AG04450 (cell line): Measurements from ENCODE around the gene SYK. TPM values are rescaled to one million over a fixed set of nuclear protein-coding genes. Genes with fewer than 3 reads are reported as not detected.

Experiments used
- CTCF ChIA-PET: fragments of 300-600, 350-600 bp; formaldehyde crosslinking; extraction: SDS; loops from one replicate; lab custom pipeline; 2022; ENCODE audit warnings: antibody characterized with exemption, inconsistent platforms; lab: Charles Lee
- POLR2A ChIA-PET: fragments of 350-600 bp; formaldehyde crosslinking; extraction: SDS; loops from one replicate; lab custom pipeline; 2021; ENCODE audit warnings: antibody characterized with exemption, inconsistent platforms; lab: Yijun Ruan, JAX
- DNase-seq: peaks from one replicate; pipeline ENCODE4 v3.0.0-alpha.2; 2011; ENCODE audit warnings: low read depth, low spot score
- H3K27ac ChIP-seq: one replicate; pipeline ENCODE4 v1.5.1; 2012; ENCODE audit warnings: low read depth, low read length, control low read depth
- H3K27me3 ChIP-seq: one replicate; pipeline ENCODE4 v1.6.0; 2012; ENCODE audit warnings: low read length; ENCODE audit not compliant: control insufficient read depth, insufficient read depth
- H3K4me3 ChIP-seq: 2 replicates; pipeline ENCODE4 v1.5.1; 2011; ENCODE audit warnings: mild to moderate bottlenecking, low read depth, low read length, control low read depth
- H3K9me3 ChIP-seq: 2 replicates; pipeline ENCODE4 v1.5.1; 2012; ENCODE audit warnings: low read length; ENCODE audit not compliant: control insufficient read depth, insufficient read depth
- polyA plus RNA-seq: library from polyadenylated mRNA; depleted of rRNA; stranded (reverse); fragments of >200 nt; gene quantifications from 2 replicates; pipeline ENCODE4 v1.2.3, GENCODE V29; 2011
- TF ChIP-seq, protein P1 (sequence below): IDR thresholded peaks from 2 replicates; pipeline ENCODE4 v1.5.1; 2011; ENCODE audit warnings: low read depth, low read length, control low read depth, inconsistent platforms

Gene SYK
- polyA plus RNA-seq, 1 experiment, result not detected

DNA sequence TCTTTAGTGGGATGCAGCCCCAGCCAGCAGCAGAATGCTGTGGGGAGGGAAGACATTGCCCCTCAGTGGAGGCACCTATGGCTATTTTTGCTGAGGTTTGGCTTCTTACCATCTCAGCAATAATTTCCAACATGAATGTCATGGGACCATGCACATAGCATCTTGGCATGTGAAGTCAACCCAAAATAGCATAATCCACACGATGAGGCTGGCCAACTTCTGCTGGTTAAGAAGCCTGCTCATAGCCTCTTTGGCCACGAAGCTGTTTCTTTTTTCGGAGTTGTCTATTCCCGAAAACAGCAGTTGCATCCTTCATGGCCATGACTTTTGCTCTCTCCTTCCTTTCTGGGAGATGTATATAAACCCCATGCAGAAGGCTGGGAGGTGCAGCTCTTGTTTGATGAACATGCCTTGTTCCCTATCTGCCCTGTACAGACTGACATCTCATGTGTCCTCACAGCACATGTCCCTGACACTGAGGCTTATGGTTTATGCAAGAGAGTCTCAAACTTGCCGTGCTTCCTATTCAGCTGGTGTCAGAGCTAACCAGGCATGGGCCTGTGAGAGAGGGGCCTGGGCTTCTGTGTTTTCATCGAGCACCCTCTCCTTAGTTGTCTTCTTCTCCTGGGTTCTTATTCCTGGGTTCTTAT, 45.3 kb downstream of the SYK start:
- peaks cover 5% of the 10 kb centered on the region for H3K27me3 ChIP-seq
- H3K9me3 ChIP-seq, result peaks cover 10% of the 10 kb centered on the region; the same call in 1 of the 2 replicates
- TF ChIP-seq, protein P1, sequence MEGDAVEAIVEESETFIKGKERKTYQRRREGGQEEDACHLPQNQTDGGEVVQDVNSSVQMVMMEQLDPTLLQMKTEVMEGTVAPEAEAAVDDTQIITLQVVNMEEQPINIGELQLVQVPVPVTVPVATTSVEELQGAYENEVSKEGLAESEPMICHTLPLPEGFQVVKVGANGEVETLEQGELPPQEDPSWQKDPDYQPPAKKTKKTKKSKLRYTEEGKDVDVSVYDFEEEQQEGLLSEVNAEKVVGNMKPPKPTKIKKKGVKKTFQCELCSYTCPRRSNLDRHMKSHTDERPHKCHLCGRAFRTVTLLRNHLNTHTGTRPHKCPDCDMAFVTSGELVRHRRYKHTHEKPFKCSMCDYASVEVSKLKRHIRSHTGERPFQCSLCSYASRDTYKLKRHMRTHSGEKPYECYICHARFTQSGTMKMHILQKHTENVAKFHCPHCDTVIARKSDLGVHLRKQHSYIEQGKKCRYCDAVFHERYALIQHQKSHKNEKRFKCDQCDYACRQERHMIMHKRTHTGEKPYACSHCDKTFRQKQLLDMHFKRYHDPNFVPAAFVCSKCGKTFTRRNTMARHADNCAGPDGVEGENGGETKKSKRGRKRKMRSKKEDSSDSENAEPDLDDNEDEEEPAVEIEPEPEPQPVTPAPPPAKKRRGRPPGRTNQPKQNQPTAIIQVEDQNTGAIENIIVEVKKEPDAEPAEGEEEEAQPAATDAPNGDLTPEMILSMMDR, result no peak
- no peak for DNase-seq
- H3K27ac ChIP-seq, result no peak overlapping the region
- ChIA-PET CTCF (interaction anchor here (0.7 kb wide), 1 partner anchor 1164 kb away, joined by 5 read pairs; no protein-coding TSS in a partner anchor), POLR2A (interaction anchor here (0.7 kb wide), 1 partner anchor 35 kb away, joined by 9 read pairs; no protein-coding TSS in a partner anchor)
- H3K4me3 ChIP-seq, result no peak overlapping the region

DNA sequence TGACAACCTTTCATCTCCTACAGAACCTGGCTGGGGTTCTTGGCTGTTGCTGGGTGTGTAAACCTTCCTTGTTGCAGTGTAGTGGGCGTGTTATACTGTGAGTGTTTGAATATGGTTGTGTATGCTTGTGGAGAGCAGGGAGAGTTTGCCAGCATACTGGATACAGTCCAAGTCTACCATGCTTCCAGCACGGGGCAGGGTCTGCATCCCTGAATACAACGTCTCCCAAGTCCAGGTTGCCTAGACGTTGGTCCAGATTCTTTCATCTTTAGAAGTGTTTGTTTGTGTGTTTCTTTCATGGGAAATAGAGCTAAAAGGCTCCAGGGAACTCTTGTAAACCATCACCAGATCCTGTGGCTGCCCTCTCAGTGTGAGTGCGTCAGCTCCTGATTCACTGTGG, 46.4 kb downstream of the SYK start:
- Histone ChIP-seq H3K4me3 (no peak overlapping the region), H3K9me3 (peaks cover 3% of the 10 kb centered on the region; the same call in 1 of the 2 replicates), H3K27me3 (peaks cover 5% of the 10 kb centered on the region), H3K27ac (no peak overlapping the region)
- no peak for DNase-seq
- ChIA-PET CTCF (no interaction called here), POLR2A (no interaction called here)
- TF ChIP-seq, protein P1, result no peak

DNA sequence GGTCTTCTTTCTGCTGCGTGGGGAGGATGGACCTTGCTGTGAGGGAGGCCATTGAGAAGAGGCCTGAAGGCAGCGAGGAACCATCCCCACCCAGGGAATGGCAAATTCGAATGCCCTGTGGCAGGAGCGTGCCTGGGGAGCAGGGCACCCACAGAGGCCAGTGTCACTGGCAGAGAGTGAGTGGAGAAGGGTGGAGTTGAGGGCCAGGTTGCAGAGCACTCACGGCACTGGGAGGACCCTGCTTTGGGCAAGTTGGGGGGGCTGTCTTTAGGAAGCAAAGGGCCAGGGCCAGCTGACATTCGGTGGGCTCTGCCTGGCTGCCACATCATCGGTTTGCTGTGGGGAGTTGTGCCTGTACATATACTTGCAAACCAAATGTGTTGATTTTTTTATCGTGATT, 47.2 kb downstream of the SYK start:
- H3K27me3 ChIP-seq, result peaks cover 5% of the 10 kb centered on the region
- no peak for DNase-seq
- no peak overlapping the region for H3K27ac ChIP-seq
- TF ChIP-seq, protein P1, result no peak
- ChIA-PET POLR2A (no interaction called here), CTCF (no interaction called here)
- H3K4me3 ChIP-seq, result no peak overlapping the region
- H3K9me3 ChIP-seq, result no peaks in the 10 kb centered on the region; the same call in 1 of the 2 replicates

DNA sequence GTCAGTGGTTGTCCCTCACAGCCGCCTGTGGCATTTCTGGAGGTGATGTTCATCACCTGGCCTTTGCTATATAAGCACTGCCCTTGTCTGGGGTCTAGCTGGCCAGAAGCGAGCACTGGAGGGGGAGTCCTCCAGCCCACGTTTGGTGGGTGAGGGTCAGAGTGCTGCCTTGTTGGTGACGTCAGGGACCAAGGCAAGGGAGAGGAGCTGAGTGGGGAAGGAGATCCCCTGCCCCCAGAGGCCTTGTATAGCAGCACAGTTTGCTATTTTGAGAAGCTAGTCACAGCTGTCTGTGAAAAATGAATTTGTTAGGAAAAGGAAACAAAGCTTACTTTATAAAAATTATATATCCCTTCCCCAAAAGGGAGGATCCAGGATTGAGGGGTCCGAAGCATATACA, 49.8 kb downstream of the SYK start:
- Histone ChIP-seq H3K4me3 (no peak overlapping the region), H3K27ac (no peak overlapping the region), H3K27me3 (peaks cover 5% of the 10 kb centered on the region), H3K9me3 (no peaks in the 10 kb centered on the region)
- TF ChIP-seq, protein P1, result no peak
- no peak for DNase-seq
- POLR2A ChIA-PET, result no interaction called here
- CTCF ChIA-PET, result interaction anchor here (1.6 kb wide), 1 partner anchor 19 kb away, joined by 4 read pairs; no protein-coding TSS in a partner anchor

DNA sequence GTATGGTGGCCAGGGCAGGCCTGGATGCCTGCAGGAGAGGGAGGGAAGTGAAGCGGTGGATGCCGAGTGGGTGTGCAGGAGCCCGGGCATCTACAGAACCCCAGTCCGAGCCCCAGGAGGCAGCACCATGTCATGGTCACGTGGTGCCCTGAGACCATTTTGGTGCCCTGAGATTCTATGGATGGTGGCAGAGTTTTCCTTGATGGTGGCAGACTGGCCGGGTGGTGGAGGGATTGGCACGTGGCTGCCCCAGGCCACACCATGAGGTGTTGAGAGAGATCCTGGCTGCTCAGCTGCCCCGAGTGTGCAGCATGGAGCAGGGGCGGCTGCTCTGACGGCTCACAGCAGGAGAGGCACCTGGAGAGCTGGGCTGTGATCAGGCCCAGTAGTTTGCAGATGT, 52.3 kb downstream of the SYK start:
- no peak for DNase-seq
- peaks cover 5% of the 10 kb centered on the region for H3K27me3 ChIP-seq
- CTCF ChIA-PET, result no interaction called here
- no peak overlapping the region for H3K27ac ChIP-seq
- TF ChIP-seq, protein P1, result no peak
- no peak overlapping the region for H3K4me3 ChIP-seq
- H3K9me3 ChIP-seq, result no peaks in the 10 kb centered on the region
- POLR2A ChIA-PET, result no interaction called here
